ENCODE results near the gene JMJD8.
A peak's percentile ranks its signal among the peaks of the same experiment; 100 is the strongest.
"Not testable (repeated sequence)": the region's sequence is repeated elsewhere in the genome, so short reads cannot be mapped to it uniquely, and the experiment has no call there.

DNA sequence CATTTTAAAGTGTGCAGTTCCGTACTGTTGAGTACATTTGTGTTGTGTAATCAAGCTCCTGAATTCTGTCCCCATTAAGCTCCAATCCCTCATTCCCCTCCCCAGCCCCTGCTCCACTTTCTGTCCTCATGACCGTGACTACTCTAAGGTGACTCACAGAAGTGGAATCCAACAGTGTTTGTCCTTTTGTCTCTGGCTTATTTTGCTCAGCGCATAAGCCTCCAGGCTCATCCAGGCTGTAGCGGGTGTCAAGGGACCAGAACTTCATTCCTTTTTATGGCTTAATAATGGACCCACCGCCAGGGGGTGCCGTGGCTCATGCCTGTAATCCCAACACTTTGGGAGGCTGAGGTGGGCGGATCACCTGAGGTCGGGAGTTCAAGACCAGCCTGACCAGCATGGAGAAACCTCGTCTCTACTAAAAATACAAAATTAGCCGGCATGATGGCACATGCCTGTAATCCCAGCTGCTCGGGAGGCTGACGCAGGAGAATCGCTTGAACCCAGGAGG lies 28.7 kb upstream of the JMJD8 start:
- TF ChIP-seq POLR2A (IDR thresholded peaks at IDR 0.05) = not testable (repeated sequence)
- TF ChIP-seq, protein P1, sequence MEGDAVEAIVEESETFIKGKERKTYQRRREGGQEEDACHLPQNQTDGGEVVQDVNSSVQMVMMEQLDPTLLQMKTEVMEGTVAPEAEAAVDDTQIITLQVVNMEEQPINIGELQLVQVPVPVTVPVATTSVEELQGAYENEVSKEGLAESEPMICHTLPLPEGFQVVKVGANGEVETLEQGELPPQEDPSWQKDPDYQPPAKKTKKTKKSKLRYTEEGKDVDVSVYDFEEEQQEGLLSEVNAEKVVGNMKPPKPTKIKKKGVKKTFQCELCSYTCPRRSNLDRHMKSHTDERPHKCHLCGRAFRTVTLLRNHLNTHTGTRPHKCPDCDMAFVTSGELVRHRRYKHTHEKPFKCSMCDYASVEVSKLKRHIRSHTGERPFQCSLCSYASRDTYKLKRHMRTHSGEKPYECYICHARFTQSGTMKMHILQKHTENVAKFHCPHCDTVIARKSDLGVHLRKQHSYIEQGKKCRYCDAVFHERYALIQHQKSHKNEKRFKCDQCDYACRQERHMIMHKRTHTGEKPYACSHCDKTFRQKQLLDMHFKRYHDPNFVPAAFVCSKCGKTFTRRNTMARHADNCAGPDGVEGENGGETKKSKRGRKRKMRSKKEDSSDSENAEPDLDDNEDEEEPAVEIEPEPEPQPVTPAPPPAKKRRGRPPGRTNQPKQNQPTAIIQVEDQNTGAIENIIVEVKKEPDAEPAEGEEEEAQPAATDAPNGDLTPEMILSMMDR (IDR thresholded peaks at IDR 0.05) = peak in 8 of 12 donors; percentile 11 to 38 (median 24)
